ENCODE data around the gene VEGFA.

- no peak for TF ChIP-seq CTCF (IDR thresholded peaks at IDR 0.05)
- TF ChIP-seq POLR2A (IDR thresholded peaks at IDR 0.05; ENCODE audit: low read depth), result no peak
- TF ChIP-seq POLR2AphosphoS5 (IDR thresholded peaks at IDR 0.05), result no peak
These were observed 37.4 kb downstream of the VEGFA start for GRCh38 chr6:43807228-43808061.
